GM19351 (cell line): ENCODE data around the gene RASSF3.

Experiments used
- ATAC-seq: cut with Tn5 transposase; IDR thresholded peaks from one replicate; pipeline ENCODE4 v1.9.1; 2021; ENCODE audit warnings: mild to moderate bottlenecking, moderate library complexity; ENCODE audit not compliant: unreplicated experiment

The RASSF3 gene

DNA sequence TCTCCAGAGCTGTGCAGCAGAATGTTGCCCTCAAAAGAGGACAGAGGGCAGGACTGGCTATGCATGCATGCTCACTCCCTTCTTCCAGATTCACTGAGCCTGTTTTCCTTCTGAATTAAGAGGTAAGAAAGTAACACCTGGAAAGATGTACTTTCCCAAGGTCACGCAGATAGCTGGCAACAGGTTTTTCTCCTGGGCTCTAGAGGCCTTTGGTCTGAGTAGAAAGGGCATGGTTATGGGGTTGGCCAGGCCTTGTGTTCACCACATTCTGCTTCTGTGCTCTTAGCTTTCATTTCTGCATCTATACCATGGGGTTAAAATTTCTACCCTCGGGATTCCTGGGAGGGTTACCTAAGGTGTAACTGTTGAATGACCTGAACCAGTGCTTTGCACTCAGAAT lies 57.5 kb downstream of the RASSF3 start:
- no peak for ATAC-seq

DNA sequence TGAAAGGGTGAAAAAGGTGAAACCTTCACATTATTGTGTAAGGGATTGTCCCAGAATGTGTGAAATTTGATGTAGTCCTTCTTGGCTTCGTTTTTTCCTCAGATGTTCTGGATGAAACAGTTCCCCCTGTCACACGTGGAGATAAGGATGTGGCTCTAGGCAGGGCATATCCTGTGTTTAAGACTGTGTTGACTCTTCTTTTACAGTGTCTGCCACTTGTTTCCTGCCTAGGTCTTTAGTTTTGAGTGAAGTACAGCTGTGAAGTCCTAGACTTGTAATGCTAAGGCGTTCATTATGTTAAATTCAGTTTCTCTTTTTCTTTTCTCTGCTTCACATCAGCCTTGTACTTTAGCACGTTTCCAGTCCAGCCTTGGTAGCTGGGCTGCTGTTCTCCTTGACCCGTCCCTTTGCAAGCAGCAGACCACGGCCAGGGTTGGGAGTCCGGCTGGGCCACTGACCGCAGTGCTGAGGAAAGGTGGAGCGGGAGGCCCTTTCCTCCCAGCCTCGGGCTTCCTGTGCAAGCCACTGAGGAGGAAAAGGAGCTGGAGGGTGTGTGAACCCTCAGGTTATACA lies 59.1 kb downstream of the RASSF3 start:
- ATAC-seq = peak; percentile 66

DNA sequence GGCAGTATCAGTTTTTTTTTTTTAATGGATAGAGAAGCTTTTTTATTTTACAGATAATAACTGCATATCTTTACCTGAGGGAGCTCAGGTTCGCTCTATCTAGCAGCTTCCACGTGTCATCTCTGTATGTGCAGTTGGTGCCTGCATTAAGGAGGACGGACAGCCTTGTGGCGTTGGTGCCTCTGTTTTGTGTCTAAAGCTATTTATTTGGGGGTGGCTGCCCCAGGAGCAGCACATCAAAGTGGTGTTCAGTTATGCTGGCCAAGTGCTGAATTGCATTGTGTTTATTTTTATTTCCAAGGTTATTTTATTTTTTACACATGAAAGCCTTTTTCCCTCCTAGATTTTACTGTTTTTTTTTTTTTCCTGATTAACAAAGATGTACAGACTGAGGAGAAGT lies 59.7 kb downstream of the RASSF3 start:
- no peak for ATAC-seq

DNA sequence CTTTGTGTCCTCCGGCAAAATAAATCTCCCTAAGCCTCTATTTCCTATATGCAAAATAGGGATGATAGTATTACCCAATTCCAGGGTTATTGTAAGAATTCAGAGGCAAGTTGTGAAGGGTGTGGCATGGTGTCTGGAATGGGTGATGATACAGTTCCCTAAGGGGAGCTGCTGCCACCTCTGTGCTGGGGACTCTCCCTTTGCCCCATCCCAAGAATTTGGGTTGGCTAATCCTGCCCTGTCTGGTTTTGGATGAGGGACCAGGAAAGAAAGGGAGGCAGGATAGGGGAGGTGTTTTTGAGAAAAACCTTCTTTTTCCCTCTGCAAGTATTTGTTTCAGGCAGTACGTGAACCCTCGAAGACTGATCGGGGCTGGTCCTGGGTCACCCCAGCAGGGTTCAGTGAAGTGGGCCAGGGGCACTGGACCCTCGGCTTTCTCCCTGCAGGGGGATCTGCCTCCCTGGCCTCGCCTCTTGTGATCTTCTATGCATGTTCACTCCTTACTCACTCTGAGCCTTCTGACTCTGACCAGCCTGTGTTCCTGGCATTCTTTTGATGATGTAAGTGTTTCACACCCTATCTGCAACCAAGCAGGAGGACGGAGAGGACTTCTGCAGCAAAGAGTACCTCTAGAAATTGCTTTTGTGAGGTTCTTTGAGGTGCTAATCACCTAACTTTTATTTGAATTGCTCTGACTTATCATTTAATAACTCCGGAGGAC lies 60.8 kb downstream of the RASSF3 start:
- no peak for ATAC-seq

DNA sequence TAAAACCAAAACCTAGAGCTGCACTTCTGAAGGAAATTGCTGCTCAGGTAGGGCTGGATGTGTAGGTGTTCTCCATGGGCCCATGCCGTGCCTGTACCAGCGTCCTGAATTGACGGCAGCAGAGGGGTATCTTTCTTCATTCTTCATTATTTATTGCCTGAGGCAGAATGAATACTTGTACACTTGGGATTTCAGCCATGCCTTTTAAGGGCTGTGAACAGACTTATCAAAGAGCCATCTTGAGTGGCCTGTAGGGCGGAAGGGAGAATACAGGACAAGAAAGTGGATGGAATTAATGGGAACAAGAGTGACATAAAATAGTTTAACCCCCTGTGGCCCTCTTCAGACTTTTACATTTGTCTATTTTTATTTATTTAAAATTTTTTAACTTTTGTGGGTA lies 61.4 kb downstream of the RASSF3 start:
- no peak for ATAC-seq

DNA sequence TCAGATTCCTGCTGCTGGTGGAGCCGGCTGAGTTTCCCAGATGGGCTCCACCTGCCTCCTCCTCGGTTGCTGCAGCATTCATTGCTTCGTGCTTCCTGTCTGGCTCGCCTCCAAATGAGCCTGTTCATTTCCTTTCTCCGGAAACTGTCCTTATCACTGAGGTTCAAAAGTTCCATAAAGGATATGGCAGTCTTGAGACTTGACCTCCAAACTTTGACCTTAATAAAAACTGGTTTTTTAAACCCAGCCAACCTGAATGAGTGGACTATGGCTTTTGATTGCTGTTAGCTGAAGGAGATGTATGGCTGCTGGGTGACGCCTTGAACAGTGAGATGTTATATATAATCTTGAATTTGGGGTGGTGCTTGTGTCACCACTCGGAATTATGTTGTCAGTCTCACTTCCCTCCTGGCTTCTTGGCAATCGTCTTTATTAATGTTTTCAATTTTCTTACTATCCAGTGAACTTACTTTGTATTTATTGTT lies 62.7 kb downstream of the RASSF3 start:
- no peak for ATAC-seq

DNA sequence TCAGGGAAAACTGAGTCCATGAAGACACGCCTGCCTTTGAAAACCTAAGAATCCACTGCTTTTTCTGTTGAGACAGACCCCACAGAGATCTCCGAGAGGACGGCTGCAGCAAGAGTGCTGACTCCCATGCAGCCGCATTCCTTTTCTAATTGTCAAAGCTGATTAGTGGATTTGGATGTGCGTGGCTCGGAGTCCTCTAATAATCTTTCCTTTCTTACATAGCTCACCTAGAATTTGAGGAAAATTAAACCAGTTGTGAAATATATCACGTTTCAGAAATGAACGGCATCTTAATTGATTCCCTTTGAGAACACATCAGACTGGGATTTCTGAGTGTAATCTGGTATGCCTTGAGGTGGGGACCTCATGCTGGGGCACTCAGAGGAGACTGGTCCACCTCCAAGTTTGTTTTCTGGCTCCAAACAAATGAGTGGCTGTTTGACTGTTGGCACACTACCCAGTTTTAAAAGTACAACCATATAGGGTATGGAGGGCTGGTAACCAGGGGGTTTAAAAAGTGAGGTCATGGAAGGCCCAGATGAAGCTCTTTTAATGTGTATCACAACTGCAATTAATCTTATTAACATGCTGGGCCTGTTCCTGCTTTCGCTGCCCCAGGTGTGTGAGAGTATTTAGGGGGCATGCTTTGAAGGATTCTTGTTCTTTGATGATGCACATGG lies 63.3 kb downstream of the RASSF3 start:
- ATAC-seq = no peak

DNA sequence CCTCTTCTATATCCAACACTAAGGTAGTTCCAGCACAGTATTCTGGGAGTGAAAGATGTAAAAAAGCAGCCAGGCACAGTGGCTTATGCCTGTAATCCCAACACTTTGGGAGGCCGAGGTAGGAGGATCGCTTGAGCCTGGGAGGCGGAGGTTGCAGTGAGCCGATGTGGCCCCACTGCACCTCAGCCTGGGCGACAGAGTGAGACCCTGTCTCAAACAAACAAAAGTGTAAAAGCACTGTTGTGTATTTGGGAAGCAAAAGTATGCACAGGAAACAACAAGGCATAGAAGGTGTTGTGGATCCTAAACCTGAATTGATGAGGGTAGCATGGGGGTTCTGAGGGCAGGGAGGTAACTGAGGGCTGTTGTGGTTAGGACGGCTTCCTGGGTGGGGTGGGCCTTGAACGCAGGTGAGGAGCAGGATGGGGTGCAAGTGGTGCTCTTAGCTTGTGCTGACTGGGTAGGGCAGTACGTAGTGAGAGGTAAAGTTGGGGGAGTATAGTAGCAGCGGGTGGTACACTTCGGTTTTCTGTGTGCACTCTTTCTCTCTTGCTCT lies 64.2 kb downstream of the RASSF3 start:
- ATAC-seq = no peak

DNA sequence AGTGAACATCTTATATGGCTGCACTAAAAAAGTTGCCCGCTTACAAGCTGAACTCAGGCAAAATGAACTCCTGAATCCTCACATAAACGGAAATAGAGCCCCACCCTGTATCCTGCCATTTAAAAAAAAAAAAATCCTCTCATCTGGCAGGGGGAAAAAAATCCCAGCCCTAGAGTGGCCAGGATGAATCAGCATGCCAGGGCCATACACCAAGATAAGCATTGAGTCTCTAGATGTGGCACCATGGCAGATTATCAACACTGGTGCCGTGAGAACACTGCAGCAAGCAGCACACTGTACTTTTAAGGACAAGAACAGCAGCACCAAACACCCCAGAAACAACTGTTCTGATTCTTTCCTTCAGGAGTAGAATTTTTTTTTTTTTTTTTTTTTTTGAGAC lies 65.5 kb downstream of the RASSF3 start:
- no peak for ATAC-seq

DNA sequence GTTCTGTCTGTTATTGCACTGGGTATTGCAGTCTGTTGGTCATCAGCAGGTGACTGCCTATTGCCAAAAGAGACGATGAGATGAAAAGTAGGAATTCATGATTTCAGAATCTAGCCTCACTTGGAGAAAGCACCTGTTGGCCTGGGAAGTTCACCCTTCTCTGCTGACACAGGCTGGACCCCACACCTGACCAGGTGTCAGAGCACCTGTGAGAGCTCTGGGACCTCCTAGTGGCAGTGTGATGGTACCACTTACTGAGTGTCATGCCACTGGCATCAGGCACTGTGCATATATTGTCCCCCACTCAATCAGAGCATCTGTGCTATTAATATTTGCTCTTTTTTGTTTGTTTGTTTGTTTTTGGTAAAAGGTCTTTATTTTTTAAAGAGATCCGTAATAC lies 68.0 kb downstream of the RASSF3 start:
- ATAC-seq = no peak

DNA sequence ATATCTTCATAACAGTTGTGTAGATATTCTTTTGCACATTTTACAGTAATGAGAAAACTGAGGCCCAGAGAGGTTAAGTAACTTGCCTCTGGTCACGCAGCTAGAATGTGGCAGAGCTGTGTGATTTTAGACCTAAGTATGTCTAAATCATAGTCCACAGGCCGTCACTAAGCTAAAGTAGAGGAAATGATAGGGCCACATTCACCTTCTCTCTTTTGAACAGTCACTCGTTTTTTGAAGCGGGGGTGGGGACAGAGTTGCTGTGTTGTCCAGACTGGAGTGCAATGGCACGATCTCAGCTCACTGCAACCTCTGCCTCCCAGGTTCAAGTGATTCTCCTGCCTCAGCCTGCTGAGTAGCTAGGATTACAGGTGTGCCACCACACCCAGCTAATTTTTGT lies 68.5 kb downstream of the RASSF3 start:
- no peak for ATAC-seq

DNA sequence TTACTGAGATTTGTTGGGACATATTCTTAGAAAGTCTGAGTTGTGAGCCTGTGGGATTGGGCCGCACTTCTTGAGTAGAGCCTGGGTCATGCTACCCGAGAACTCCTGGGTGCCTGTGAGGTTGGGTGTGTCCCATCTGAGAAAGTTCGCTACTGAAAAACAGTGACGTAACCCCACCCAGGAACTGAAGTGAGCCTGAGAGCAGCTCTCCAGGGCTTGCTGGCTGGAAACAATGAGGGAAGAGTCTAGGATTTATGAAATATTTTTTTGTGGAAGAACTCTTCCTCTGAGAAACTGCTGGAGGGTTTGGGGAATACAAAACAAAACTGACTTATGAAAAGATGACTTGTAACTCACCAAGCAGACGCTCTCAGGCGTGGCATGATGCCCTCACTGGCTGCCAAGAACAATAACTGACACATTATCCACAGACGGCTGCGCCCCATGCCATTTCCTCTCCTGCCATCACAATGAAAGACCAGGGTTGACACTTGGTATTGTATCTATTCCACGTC lies 69.2 kb downstream of the RASSF3 start:
- peak; percentile 50 for ATAC-seq

DNA sequence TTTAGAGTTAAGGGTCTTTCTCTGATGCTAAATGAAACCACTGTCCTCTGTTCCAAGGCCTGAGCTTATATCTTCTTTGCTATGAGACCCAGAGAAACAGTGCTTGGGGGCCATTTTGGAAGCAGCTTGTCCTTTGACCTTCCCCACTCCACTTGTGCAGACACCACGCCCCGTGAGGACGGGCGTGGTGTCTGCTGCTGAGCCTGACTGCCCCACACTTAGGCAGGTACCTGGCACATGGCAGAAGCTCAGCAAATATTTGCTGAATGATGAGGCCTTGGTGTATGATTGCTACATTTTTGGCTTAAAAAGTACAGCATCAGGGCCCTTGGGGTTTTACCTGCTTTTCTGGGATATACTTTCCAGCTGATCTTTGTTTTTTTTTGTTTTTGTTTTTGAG lies 69.9 kb downstream of the RASSF3 start:
- ATAC-seq = no peak

DNA sequence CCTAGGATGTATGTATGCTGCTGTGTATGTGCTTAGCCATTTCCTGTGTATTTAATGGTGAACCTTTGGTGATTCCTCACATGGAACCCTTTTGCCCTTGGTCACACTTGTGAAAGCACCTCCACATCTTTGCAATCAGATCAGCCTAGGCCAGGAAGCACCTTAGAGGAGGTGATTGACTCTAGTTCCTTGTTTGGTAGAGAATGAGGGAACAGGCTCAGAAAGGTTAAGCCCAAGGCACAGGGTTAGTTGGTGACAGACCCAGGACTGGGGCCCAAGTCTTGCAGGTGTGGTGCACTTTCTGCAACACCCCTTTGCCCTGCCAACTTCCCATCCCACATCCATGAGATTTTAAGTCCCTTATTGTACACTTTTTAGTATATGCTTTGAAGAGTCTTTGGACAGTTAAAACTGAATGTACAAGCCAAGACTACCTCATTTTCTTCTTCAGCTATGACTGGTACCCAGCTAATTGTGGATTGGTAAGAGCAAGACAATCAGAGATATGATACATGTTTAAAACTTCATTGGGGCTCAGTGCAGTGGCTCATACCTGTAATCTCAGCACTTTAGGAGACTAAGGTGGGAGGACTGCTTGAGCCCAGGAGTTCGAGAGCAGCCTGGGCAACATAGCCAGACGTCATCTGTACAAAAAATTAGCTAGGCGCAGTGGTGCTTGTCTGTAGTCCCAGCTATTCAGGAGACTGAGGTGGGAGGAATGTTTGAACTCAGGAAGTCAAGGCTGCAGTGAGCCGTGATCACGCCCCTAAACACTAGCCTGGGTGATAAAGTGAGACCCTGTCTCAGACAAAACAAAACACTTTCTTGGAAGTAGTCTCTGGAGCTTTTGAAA lies 71.1 kb downstream of the RASSF3 start:
- ATAC-seq = peak; percentile 45

DNA sequence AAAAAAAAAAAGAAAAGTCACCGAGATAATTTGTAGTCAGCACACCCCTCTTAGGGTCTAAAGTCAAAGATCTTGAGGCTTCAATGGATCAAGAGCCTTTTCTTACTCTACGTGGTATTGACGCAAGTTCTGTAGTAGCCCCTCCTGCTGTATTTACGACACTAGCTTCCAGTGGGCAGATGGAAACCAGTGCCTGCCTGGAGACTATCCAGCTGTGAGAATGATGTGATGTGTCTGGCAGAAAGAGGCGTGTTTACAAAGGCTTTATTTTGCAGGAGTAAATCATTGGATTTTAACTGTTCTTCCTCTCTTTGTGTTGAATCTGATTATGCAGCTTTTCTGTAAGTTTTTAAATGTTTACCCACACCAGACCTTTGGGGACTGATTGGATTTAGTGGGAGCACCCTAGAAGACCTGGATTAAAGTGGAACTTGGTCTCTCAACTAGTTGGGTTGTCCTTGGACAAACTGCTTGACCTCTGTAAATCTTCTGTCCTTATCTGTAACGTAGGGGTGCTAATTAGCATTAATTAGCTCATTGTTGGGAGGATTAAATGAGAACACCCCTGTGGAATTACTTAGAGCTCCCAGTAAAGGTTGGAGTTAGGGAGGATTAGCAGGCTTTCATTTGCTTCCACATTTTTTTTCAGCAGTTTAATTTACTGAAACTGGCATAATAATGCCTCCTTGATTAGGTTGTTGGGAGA lies 72.4 kb downstream of the RASSF3 start:
- no peak for ATAC-seq

DNA sequence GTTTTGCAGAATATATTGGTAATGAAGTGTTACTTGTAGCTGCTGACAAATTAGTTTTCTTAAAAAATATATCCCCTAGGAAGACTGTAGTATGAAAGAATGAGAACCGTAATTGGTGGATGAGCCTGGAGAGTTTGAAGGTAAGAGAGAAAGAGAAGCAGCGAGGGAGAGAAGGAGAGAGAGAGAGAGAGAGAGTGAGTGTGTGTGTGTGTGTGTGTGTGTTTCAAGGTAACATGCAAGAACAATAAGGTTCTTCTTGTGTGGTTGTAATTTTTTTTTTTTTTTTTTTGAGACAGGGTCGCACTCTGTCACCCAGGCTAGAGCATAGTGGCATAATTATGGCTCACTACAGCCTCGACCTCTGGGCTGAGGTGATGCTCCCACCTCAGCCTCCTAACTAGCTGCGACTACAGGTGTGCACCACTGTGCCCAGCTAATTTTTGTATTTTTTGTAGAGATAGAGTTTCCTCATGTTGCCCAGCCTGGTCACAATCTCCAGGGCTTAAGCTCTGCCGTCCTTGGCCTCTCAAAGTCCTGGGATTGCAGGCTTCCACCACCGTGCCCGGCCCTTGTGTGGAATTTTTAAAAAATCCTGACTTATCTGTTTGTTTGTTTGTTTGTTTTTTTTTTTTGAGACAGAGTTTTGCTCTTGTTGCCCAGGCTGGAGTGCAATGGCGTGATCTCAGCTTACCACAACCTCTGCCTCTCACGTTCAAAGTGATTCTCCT lies 73.7 kb downstream of the RASSF3 start:
- ATAC-seq = no peak

DNA sequence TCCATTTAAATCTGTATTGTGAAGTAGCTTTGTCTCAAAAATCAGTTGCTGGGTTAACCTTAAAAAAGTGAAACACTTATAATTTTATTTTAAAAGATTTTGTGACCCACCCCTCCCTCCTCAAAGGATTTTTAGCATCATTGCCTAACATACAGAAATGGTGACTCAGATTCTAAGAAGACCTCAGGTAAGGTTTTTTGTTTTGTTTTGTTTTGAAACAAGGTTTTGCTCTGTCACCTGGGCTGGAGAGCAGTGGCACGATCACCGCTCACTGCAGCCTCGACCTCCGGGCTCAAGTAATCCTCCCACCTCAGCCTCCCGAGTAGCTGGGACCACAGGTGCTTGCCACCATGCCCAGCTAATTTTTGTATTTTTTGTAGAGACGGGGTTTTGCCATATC lies 74.8 kb downstream of the RASSF3 start:
- ATAC-seq = no peak

DNA sequence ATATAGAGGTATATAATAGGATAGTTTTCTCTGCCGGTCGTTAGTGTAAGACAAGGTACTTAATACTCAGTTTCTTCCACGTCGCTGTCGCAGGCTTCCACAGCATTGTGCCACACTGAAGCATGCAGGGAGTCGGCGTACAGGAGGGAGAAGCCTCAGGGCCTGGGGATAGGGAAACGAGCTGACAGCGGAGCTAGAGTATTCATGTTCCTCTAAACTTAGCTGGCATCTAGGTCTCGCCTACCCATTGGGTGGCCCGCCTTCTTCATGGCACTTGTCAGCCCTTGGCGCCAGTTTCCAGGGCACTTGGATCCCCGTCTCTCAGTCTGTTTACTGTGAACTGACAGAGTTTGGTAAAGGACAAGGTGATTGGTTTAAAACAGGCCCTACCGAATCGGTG lies 75.3 kb downstream of the RASSF3 start:
- no peak for ATAC-seq

DNA sequence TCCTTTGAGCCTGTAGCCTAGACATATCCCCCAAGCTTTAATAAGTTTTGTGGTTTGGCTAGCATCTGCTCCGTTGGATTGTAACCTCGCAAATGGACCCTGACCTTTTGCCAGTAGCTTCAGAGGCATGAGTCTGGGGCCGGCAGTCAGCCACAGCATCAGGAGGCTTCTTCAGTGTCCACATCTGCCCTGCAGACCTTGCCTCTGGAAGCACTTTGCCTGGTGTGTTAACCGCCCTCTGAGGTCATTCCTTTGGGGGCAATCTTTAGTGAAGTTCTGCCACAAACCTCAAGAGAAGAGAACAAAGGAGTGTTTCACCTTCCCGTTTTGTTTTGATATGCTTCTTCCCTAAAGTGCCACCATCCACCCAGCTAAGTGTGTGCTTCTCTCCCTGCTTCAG lies 77.5 kb downstream of the RASSF3 start:
- ATAC-seq = no peak

DNA sequence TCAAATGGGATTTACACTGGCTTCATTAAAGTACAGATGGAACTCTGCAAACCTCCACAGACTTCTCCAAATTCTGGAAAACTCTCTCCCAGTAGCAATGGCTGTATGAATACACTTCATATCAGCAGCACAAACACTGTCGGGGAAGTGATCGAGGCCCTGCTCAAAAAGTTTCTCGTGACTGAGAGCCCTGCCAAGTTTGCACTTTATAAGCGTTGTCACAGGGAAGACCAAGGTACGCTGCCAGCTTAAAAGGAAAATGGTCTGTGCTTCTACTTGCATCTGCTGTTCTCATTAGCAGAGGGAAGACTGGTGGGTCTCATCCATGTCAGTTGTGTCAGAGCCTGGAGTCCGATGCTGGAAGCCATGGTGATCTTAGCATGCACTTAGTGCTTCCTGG lies 77.9 kb downstream of the RASSF3 start:
- ATAC-seq = no peak
